ENCODE data around the gene PCSK9.

- TF ChIP-seq CTCF (IDR thresholded peaks at IDR 0.05; ENCODE audit: insufficient read depth, low read depth, low read length) (no peak), EZH2 (IDR thresholded peaks at IDR 0.05; ENCODE audit: insufficient read depth, low read length) (no peak)
These were observed 35.1 kb downstream of the PCSK9 start for GRCh38 chr1:55074455-55074854.
